Bronchial epithelial cell (primary cell): ENCODE data around the gene TAGAP. TPM values are rescaled to one million over a fixed set of nuclear protein-coding genes. Genes with fewer than 3 reads are reported as not detected.

ENCODE experiments used
- DNase-seq: peaks from one replicate; pipeline ENCODE4 v3.0.0-alpha.2; 2010; ENCODE audit warnings: low read depth
- FAIRE-seq: peaks from 2 replicates; lab custom pipeline; 2011; peaks lifted over from hg19 to GRCh38; lab: Jason Lieb, UNC
- H3K27me3 ChIP-seq: 2 replicates; pipeline ENCODE4 v1.5.1; 2011; ENCODE audit warnings: low read length; ENCODE audit not compliant: control insufficient read depth, insufficient read depth
- H3K36me3 ChIP-seq: 2 replicates; pipeline ENCODE4 v1.5.1; 2011; ENCODE audit warnings: low read length; ENCODE audit not compliant: control insufficient read depth, insufficient read depth
- H3K4me3 ChIP-seq: 2 replicates; pipeline ENCODE4 v1.5.1; 2011; ENCODE audit warnings: mild to moderate bottlenecking, low read depth, low read length, control low read depth
- total RNA-seq: library from RNA; depleted of rRNA; stranded (reverse); fragments of >200 nt; gene quantifications from 2 replicates; pipeline ENCODE4 v1.2.1, GENCODE V29; 2014
- TF ChIP-seq, protein P1 (sequence below): IDR thresholded peaks from 2 replicates; pipeline ENCODE4 v1.5.1; 2011; ENCODE audit warnings: mild to moderate bottlenecking, moderate library complexity, low read length, control low read depth, inconsistent platforms; ENCODE audit not compliant: insufficient read depth, severe bottlenecking

TAGAP gene
- total RNA-seq, 1 donor from 2014 or later = under 0.01 TPM

DNA sequence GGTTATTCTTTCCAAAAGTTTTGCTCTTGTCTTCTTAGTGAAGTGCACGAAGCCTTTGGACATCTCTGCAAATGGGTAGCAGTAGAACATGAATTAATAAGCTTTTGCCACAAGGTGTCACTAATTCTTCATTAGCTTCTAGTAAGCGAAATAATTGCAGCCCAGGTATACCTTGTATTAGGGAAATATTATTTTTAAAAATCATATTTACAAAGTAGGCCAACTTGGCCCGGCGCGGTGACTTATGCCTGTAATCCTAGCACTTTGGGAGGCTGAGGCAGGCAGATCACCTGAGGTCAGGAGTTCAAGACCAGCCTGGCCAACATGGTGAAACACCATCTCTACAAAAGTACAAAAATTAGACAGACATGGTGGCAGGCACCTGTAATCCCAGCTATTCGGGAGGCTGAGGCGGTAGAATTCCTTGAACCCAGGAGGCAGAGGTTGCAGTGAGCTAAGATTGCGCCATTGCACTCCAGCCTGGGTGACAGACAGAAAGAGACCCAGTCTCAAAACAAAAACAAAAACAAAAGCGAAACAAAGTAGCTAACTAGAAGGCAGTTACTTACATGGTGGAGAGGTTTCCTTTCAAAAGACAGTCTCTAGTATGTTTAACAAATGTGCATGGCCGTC, 36.0 kb downstream of the TAGAP start:
- H3K27me3 ChIP-seq = no peaks in the 10 kb centered on the region
- H3K4me3 ChIP-seq = no peak overlapping the region
- DNase-seq (peak; percentile 62), FAIRE-seq (no peak)
- TF ChIP-seq, protein P1, sequence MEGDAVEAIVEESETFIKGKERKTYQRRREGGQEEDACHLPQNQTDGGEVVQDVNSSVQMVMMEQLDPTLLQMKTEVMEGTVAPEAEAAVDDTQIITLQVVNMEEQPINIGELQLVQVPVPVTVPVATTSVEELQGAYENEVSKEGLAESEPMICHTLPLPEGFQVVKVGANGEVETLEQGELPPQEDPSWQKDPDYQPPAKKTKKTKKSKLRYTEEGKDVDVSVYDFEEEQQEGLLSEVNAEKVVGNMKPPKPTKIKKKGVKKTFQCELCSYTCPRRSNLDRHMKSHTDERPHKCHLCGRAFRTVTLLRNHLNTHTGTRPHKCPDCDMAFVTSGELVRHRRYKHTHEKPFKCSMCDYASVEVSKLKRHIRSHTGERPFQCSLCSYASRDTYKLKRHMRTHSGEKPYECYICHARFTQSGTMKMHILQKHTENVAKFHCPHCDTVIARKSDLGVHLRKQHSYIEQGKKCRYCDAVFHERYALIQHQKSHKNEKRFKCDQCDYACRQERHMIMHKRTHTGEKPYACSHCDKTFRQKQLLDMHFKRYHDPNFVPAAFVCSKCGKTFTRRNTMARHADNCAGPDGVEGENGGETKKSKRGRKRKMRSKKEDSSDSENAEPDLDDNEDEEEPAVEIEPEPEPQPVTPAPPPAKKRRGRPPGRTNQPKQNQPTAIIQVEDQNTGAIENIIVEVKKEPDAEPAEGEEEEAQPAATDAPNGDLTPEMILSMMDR = peak; percentile 26
- H3K36me3 ChIP-seq = no peaks in the 10 kb centered on the region

DNA sequence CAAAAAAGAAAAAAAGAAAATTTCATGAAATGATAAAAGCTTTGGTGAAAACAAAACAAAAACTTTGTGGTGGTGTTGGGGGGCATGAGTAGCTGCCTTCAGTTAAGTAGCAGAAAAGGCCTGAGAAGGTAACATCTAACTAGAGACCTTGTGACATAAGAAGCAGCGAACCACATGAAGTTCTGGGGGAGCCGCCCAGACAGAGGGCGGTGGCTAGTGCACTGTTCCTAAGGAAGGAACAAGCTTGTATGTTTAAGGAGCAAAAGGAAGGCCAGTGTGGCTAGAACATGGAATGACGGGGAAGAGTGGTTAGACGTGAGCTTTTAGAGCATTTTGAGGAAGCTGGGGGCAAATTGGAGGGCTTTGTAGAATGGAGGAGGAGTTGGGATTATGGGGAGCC, 37.3 kb downstream of the TAGAP start:
- Histone ChIP-seq H3K4me3 (no peak overlapping the region), H3K27me3 (no peaks in the 10 kb centered on the region), H3K36me3 (no peaks in the 10 kb centered on the region)
- TF ChIP-seq, protein P1 = no peak
- FAIRE-seq (no peak), DNase-seq (no peak)

DNA sequence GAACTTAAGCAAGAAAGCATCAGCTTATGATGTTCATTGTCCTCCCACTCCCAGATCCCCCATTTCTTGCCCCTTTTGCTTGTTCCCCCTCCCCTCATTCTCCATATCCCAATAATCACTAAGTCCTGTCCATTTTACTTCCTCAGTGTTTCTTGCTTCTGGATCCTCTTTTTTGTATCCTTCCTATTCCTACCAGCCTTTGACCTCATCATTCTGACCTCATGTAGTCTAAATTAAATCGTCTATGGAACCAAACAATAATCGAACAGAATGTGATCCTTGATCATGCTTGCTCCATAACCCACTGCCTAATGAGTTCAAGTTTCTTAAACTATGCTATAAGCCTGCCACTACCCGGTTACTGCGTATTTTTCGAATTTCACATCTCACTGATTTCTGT, 39.4 kb downstream of the TAGAP start:
- H3K4me3 ChIP-seq = no peak overlapping the region
- no peaks in the 10 kb centered on the region for H3K27me3 ChIP-seq
- FAIRE-seq (no peak), DNase-seq (no peak)
- H3K36me3 ChIP-seq = no peaks in the 10 kb centered on the region
- TF ChIP-seq, protein P1 = no peak

DNA sequence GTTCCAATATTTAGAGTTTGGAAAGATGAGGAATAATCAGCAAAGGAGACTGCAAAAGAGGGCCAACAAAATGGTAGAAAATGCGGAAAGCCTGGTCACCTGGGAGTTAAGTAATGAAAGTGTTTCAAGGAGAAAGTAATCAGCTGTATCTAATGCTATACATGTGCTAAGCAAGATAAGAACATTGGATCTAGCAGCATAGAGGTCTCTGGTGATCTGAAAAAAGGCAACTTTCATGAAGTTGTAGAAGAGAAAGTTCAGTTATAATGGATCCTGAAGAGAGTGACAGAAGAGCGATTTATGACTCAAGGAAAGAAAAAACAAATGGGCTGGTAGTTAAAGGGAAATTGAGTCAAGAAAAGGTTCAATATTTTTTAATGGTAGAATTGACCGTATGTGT, 40.2 kb downstream of the TAGAP start:
- H3K27me3 ChIP-seq = no peaks in the 10 kb centered on the region
- TF ChIP-seq, protein P1 = no peak
- no peaks in the 10 kb centered on the region for H3K36me3 ChIP-seq
- FAIRE-seq (no peak), DNase-seq (no peak)
- H3K4me3 ChIP-seq = no peak overlapping the region

DNA sequence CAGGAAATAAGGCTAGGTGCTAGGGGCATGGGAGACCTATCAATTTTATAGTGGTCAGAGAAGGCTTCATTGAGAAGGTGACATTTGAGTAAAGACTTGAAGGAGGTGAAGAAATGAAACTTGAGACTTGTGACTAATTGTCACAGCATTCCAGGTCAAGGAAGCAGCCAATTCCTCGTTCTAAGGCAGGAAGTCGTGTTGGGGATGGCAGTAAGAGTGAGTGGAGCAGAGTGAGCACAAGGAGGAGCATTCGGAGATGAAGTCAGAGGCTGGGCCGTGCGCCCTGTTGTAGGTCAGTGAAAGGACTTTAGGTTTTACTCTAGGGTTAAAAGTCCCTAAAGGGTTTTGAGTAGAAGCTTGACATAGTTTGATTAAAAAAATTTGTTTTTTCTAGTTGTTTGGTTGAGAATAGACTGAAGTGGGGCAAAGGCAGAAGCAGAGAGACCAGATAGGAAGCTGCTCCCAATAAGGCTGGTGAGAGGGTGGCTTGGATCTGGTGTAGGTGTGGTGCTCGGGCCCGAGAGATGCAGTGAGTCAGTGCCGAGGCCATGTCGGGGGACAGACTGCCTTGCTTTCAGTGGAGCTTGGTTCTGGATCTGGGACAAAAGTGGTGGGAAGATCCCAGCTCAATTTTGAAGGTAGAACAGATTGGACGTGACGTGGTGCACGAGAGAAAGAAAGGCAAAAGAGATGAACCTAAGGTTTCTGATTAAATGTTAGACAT, 42.2 kb downstream of the TAGAP start:
- DNase-seq (peak; percentile 77), FAIRE-seq (no peak)
- Histone ChIP-seq H3K36me3 (no peaks in the 10 kb centered on the region), H3K4me3 (no peak overlapping the region), H3K27me3 (no peaks in the 10 kb centered on the region)
- TF ChIP-seq, protein P1 = no peak
